ENCODE measurements around the gene VAC14.
"Not testable (repeated sequence)": the region's sequence is repeated elsewhere in the genome, so short reads cannot be mapped to it uniquely, and the experiment has no call there.

Gene VAC14

GRCh38 chr16:70677499-70678120, 123.3 kb downstream of the VAC14 start:
- DNase-seq = no peak

GRCh38 chr16:70676675-70677498, 124.1 kb downstream of the VAC14 start:
- DNase-seq = no peak

GRCh38 chr16:70675851-70676513, 125.0 kb downstream of the VAC14 start:
- DNase-seq = no peak

GRCh38 chr16:70674221-70675014, 126.5 kb downstream of the VAC14 start:
- DNase-seq = no peak

GRCh38 chr16:70670938-70671337, 130.0 kb downstream of the VAC14 start:
- not testable (repeated sequence) for DNase-seq

- no peak for DNase-seq
Measured at GRCh38 chr16:70670175-70670574, 130.8 kb downstream of the VAC14 start.

- DNase-seq = no peak
Measured at GRCh38 chr16:70665806-70666735, 134.9 kb downstream of the VAC14 start.

- DNase-seq = no peak
Measured at GRCh38 chr16:70665113-70665694, 135.8 kb downstream of the VAC14 start.

- no peak for DNase-seq
Measured at GRCh38 chr16:70664325-70665112, 136.4 kb downstream of the VAC14 start.

- no peak for DNase-seq
Measured at GRCh38 chr16:70663524-70664324, 137.2 kb downstream of the VAC14 start.

GRCh38 chr16:70662991-70663523, 137.9 kb downstream of the VAC14 start:
- DNase-seq = no peak

GRCh38 chr16:70661918-70662641, 138.9 kb downstream of the VAC14 start:
- no peak for DNase-seq

GRCh38 chr16:70661534-70661917, 139.4 kb downstream of the VAC14 start:
- DNase-seq = no peak

GRCh38 chr16:70660672-70661350, 140.1 kb downstream of the VAC14 start:
- DNase-seq = no peak

- DNase-seq = no peak
Measured at GRCh38 chr16:70659953-70660671, 140.8 kb downstream of the VAC14 start.

GRCh38 chr16:70659546-70659945, 141.4 kb downstream of the VAC14 start:
- no peak for DNase-seq

- no peak for DNase-seq
Measured at GRCh38 chr16:70658921-70659320, 142.0 kb downstream of the VAC14 start.

- no peak for DNase-seq
Measured at GRCh38 chr16:70657956-70658355, 143.0 kb downstream of the VAC14 start.
